HCT116 (cell line): Measurements from ENCODE around the gene AMELX. TPM values are rescaled to one million over a fixed set of nuclear protein-coding genes. Genes with fewer than 3 reads are reported as not detected.

Experiments used
- ATAC-seq: fragments of 200-7000 bp; cut with Tn5 transposase; 2 replicates; pipeline ENCODE4 v1.9.1; 2020; ENCODE audit warnings: mild to moderate bottlenecking, moderate library complexity
- BruUV-seq: library from RNA; stranded (reverse); fragments of 400-500 nt; replicated peaks from 2 replicates; lab custom pipeline; 2021; lab: Mats Ljungman, UMichigan
- CTCF ChIA-PET: fragments of 300-600 bp; sonication (Branson Sonifier 250); formaldehyde crosslinking; loops from one replicate; lab custom pipeline; 2021; ENCODE audit warnings: antibody characterized with exemption; lab: Charles Lee
- POLR2A ChIA-PET: fragments of 300-600, 350-600 bp; sonication (Branson Sonifier 250); formaldehyde crosslinking; loops from one replicate; lab custom pipeline; 2021; ENCODE audit warnings: antibody characterized with exemption; lab: Charles Lee
- RAD21 ChIA-PET, 2 experiments: fragments of 300-600 bp; sonication (Branson Sonifier 250); formaldehyde crosslinking; loops; one replicate each; lab custom pipeline; 2023; ENCODE audit warnings: low total read pairs in 2 of 2; ENCODE audit not compliant: uncharacterized antibody in 2 of 2, unreplicated experiment in 2 of 2, low non-redundant PET in 1 of 2; lab: Charles Lee
- DNase-seq: peaks from one replicate; pipeline ENCODE4 v3.0.0-alpha.2; 2010; ENCODE audit warnings: low read depth, low spot score
- H2AFZ ChIP-seq: fragments of 200-600 bp; shearing (Covaris generic), sonication (generic); 2 replicates; pipeline ENCODE4 v1.6.1; 2017; ENCODE audit warnings: low read depth, mixed run types, mixed read lengths, antibody characterized with exemption, low read length; ENCODE audit not compliant: poor library complexity, severe bottlenecking
- H3K27ac ChIP-seq: 2 replicates; pipeline ENCODE4 v1.5.1; 2012; ENCODE audit warnings: low read depth, low read length
- H3K27me3 ChIP-seq: fragments of 200-600 bp; sonication (generic); 2 replicates; pipeline ENCODE4 v1.6.1; 2016; ENCODE audit warnings: mixed run types, low read length, mixed read lengths; ENCODE audit not compliant: insufficient read depth
- H3K36me3 ChIP-seq, 2 experiments: fragments of 200-500 bp in 1 of 2; fragments of 200-600 bp in 1 of 2; sonication (Bioruptor generic) in 1 of 2; sonication (generic) in 1 of 2; 2 replicates each; pipeline versions ENCODE4 v1.5.1 to v1.6.1; 2014 to 2016; ENCODE audit warnings: low read length in 2 of 2, inconsistent platforms in 1 of 2, mixed read lengths in 1 of 2, mixed run types in 1 of 2; ENCODE audit not compliant: insufficient read depth in 2 of 2, control insufficient read depth in 1 of 2
- H3K4me1 ChIP-seq, 2 experiments: fragments of 200-600 bp in 1 of 2; sonication (generic) in 1 of 2; 2 replicates each; pipeline versions ENCODE4 v1.5.1 to v1.6.1; 2012 to 2017; ENCODE audit warnings: low read length in 2 of 2, inconsistent platforms in 1 of 2, mild to moderate bottlenecking in 1 of 2, mixed read lengths in 1 of 2, mixed run types in 1 of 2, moderate library complexity in 1 of 2; ENCODE audit not compliant: insufficient read depth in 2 of 2, control insufficient read depth in 1 of 2
- H3K4me2 ChIP-seq: fragments of 200-600 bp; sonication (generic); 2 replicates; pipeline ENCODE4 v1.6.1; 2017; ENCODE audit warnings: mixed run types, low read length, mixed read lengths
- H3K4me3 ChIP-seq, 2 experiments: fragments of 200-600 bp in 1 of 2; sonication (generic) in 1 of 2; replicated peaks in 1 of 2; 2 replicates each; pipeline ENCODE4 v1.5.1; 2011 to 2016; ENCODE audit warnings: low read length in 2 of 2, control low read depth in 1 of 2, low read depth in 1 of 2, mild to moderate bottlenecking in 1 of 2, mixed read lengths in 1 of 2, mixed run types in 1 of 2
- H3K79me2 ChIP-seq: fragments of 200-600 bp; sonication (generic); 2 replicates; pipeline ENCODE4 v1.6.1; 2017; ENCODE audit warnings: mild to moderate bottlenecking, mixed run types, low read length, moderate library complexity, mixed read lengths; ENCODE audit not compliant: insufficient read depth
- H3K9ac ChIP-seq: fragments of 200-600 bp; sonication (generic); 2 replicates; pipeline ENCODE4 v1.6.1; 2016; ENCODE audit warnings: low read length, mixed read lengths
- H3K9me2 ChIP-seq: fragments of 200-600 bp; sonication (generic), shearing (Covaris generic); 2 replicates; pipeline ENCODE4 v1.6.1; 2017; ENCODE audit warnings: mixed run types, mild to moderate bottlenecking, moderate library complexity; ENCODE audit not compliant: insufficient read depth
- H3K9me3 ChIP-seq, 2 experiments: fragments of 200-500 bp in 1 of 2; fragments of 200-600 bp in 1 of 2; sonication (Bioruptor generic) in 1 of 2; sonication (generic) in 1 of 2; 2 replicates each; pipeline ENCODE4 v1.6.1; 2014 to 2017; ENCODE audit warnings: low read length in 2 of 2, mixed read lengths in 2 of 2, inconsistent platforms in 1 of 2, low read depth in 1 of 2, mild to moderate bottlenecking in 1 of 2, mixed run types in 1 of 2, moderate library complexity in 1 of 2; ENCODE audit not compliant: control insufficient read depth in 1 of 2, insufficient read depth in 1 of 2
- H4K20me1 ChIP-seq: fragments of 200-600 bp; sonication (generic), shearing (Covaris generic); 2 replicates; pipeline ENCODE4 v1.6.1; 2017; ENCODE audit warnings: mixed run types, mild to moderate bottlenecking, moderate library complexity; ENCODE audit not compliant: insufficient read depth
- ATF3 ChIP-seq: IDR thresholded peaks from 2 replicates; pipeline ENCODE4 v1.6.1; 2012
- EZH2 ChIP-seq: fragments of 200-600 bp; sonication (generic); IDR thresholded peaks from 2 replicates; pipeline ENCODE4 v1.6.1; 2017; ENCODE audit warnings: antibody characterized with exemption, mixed run types
- POLR2A ChIP-seq: IDR thresholded peaks from 2 replicates; pipeline ENCODE4 v1.7.0; 2011; ENCODE audit warnings: borderline replicate concordance; ENCODE audit not compliant: insufficient read depth, insufficient read length; ENCODE audit errors: extremely low read depth
- SRF ChIP-seq: IDR thresholded peaks from 2 replicates; pipeline ENCODE4 v1.6.1; 2012; ENCODE audit warnings: low read depth
- TCF7L2 ChIP-seq: IDR thresholded peaks from 2 replicates; pipeline ENCODE4 v1.7.0; 2011; ENCODE audit warnings: borderline replicate concordance, inconsistent platforms; ENCODE audit not compliant: insufficient read depth, insufficient read length; ENCODE audit errors: extremely low read depth
- ZFX ChIP-seq: fragments of 450-650 bp; IDR thresholded peaks from 2 replicates; pipeline ENCODE4 v1.6.1; 2017
- ZNF274 ChIP-seq: fragments of 200-500 bp; sonication (Bioruptor generic); IDR thresholded peaks from 2 replicates; pipeline ENCODE4 v1.6.1; 2014; ENCODE audit warnings: mild to moderate bottlenecking, low read depth, low read length, inconsistent platforms
- intact Hi-C: fragments of 100-400 bp; cut with micrococcal nuclease; formaldehyde crosslinking; loops from 2 replicates; pipeline ENCODE4 v1.10.0; 2022
- total RNA-seq: library from RNA; stranded (reverse); gene quantifications from one replicate; pipeline ENCODE4 v1.2.1, GENCODE V29; 2021; ENCODE audit not compliant: unreplicated experiment

The AMELX gene
- total RNA-seq, 1 experiment from 2014 or later = not detected

DNA sequence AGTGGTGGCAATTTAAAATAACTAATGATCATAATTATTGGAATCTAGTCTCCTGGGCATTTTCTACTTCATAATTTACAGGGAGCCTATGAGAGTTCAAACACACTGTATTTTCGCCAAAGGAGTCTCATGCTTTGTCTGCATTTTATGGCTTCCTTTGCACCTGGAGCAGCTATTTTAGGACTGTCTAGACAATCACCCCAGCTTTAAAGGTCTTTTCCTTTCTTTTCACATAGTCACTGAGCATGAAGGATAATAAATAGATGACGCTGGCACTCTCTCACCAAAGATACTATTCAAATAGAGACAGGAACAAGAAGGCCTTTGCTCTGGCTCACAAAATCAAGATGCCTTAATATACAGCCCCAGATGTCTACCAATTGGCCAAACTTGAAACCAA is 43.0 kb downstream of the AMELX start:
- intact Hi-C loops = no loop called here

GRCh38 chrX:11337292-11338009 is 44.2 kb downstream of the AMELX start:
- H2AFZ ChIP-seq = no peak overlapping the region
- ATAC-seq = no peak
- no peaks in the 10 kb centered on the region for H3K9me3 ChIP-seq
- DNase-seq = no peak
- no peaks in the 10 kb centered on the region for H3K4me1 ChIP-seq
- no peak overlapping the region for H3K4me3 ChIP-seq
- no peak overlapping the region for H3K9ac ChIP-seq
- TF ChIP-seq EZH2 (no peak), SRF (no peak), POLR2A (no peak), ZFX (no peak), ZNF274 (no peak), TCF7L2 (no peak)
- ChIA-PET POLR2A (no interaction called here), RAD21 (no interaction called here), CTCF (no interaction called here)
- no TSS peak for BruUV-seq
- H4K20me1 ChIP-seq = no peaks in the 10 kb centered on the region
- no peaks in the 10 kb centered on the region for H3K9me2 ChIP-seq
- no peaks in the 10 kb centered on the region for H3K27me3 ChIP-seq
- H3K36me3 ChIP-seq = no peaks in the 10 kb centered on the region
- H3K27ac ChIP-seq = no peak overlapping the region
- intact Hi-C loops = no loop called here
- H3K4me2 ChIP-seq = no peak overlapping the region
- no peaks in the 10 kb centered on the region for H3K79me2 ChIP-seq

More for the DNA sequence above, 43.0 kb downstream of the AMELX start:
- Histone ChIP-seq H3K4me2 (no peak overlapping the region), H4K20me1 (no peaks in the 10 kb centered on the region), H3K4me3 (no peak overlapping the region), H3K79me2 (no peaks in the 10 kb centered on the region), H3K4me1 (no peaks in the 10 kb centered on the region), H3K9me3 (no peaks in the 10 kb centered on the region), H2AFZ (no peak overlapping the region), H3K27me3 (no peaks in the 10 kb centered on the region), H3K36me3 (no peaks in the 10 kb centered on the region), H3K9ac (no peak overlapping the region), H3K9me2 (no peaks in the 10 kb centered on the region), H3K27ac (no peak overlapping the region)
- RAD21 ChIA-PET = no interaction called here
- POLR2A ChIA-PET = no interaction called here
- TF ChIP-seq POLR2A (no peak), EZH2 (no peak), ATF3 (no peak)
- DNase-seq = no peak
- ATAC-seq = no peak
- BruUV-seq = no TSS peak
- CTCF ChIA-PET = no interaction called here
